Stimulated activated CD4-positive, alpha-beta T cell treated with anti-CD3 and anti-CD28 coated beads, Interleukin-1b, Interleukin-23, amount 100 ng/mL, for 48 hours (primary cell): Measurements from ENCODE around the gene MAPKAPK5.
"Not testable (repeated sequence)": the region's sequence is repeated elsewhere in the genome, so short reads cannot be mapped to it uniquely, and the experiment has no call there.

Experiments used
- DNase-seq: peaks from one replicate; pipeline ENCODE4 v3.0.0-alpha.2; 2020

MAPKAPK5 gene

DNA sequence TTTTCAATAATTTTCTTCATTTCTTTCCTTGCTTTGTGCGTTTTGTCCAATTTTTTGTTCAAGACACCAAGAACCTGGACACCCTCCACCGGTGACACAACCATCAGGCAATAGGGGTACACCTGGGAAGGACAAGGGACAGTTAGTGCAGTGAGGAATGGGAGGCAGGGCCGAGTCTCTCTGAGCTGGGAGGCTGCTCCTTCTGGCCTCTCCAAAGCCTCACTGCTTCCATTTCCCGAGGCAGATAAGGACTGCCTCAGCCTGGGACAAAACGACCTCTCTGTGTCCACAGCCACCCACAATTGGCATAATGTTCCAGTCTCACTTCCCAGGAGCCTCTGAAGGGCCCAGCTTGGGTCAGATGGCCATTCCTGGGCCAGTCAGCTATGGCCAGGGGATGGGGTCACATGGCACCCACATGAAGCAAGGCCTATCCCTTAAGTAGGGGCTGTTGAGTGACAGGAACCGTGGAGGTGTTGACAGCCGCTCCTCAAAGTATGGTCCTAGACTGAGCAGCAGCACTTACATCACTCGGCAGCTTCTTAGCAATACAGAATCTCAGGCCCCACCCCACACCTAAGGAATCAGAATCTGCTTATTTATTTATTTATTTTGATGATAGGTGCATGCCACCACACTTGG lies 13.6 kb upstream of the MAPKAPK5 start:
- no peak for DNase-seq

DNA sequence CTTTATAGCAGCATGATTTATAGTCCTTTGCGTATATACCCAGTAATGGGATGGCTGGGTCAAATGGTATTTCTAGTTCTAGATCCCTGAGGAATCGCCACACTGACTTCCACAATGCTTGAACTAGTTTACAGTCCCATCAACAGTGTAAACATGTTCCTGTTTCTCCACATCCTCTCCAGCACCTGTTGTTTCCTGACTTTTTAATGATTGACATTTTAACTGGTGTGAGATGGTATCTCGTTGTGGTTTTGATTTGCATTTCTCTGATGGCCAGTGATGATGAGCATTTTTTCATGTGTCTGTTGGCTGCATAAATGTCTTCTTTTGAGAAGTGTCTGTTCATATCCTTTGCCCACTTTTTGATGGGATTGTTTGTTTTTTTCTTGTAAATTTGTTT lies 12.4 kb upstream of the MAPKAPK5 start:
- not testable (repeated sequence) for DNase-seq

DNA sequence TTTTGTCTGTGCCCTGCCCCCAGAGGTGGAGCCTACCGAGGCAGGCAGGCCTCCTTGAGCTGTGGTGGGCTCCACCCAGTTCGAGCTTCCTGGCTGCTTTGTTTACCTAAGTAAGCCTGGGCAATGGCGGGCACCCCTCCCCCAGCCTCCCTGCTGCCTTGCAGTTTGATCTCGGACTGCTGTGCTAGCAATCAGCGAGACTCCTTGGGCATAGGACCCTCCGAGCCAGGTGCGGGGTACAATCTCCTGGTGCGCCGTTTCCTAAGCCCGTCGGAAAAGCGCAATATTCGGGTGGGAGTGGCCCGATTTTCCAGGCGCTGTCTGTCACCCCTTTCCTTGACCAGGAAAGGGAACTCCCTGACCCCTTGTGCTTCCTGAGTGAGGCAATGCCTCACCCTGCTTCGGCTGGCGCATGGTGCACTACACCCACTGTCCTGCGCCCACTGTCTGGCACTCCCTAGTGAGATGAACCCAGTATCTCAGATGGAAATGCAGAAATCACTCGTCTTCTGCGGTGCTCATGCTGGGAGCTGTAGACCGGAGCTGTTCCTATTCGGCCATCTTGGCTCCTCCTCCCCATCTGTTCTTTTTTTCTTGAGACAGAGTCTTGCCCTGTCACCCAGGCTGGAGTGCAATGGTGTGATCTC lies 7.2 kb upstream of the MAPKAPK5 start:
- not testable (repeated sequence) for DNase-seq

DNA sequence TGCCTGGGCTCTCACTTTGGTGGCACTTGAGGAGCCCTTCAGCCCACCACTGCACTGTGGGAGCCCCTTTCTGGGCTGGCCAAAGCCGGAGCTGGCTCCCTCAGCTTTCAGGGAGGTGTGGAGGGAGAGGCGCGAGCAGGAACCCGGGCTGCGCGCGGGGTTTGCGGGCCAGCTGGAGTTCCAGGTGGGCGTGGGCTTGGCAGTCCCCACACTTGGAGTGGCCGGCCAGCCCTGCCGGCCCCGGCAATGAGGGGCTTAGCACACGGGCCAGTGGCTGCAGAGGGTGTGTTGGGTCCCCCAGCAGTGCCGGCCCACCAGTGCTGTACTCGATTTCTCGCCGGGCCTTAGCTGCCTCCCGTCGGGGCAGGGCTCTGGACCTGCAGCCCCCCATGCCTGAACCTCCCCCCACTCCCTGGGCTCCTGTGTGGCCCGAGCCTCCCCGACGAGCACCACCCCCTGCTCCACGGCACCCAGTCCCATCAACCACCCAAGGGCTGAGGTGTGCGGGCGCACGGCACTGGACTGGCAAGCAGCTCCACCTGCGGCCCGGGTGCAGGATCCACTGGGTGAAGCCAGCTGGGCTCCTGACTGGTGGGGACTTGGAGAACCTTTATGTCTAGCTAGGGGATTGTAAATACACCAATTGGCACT lies 6.4 kb upstream of the MAPKAPK5 start:
- not testable (repeated sequence) for DNase-seq

DNA sequence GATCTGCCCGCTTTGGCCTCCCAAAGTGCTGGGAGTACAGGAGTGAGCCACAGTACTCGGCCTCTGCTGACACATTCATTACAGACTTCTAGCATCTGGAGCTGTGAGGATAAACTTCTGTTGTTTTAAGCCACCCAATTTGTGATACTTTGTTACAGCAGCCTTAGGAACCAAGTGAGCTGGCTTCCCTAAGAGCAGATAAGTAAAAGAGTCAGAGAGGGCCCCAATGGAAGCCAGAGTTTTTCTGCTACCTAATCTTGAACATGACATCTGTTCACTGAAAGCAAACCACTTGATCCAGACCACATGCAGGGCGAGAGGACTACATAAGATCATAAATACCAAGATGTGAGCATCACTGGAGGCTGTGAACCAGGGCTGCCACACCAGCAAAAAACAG lies 3.7 kb upstream of the MAPKAPK5 start:
- no peak for DNase-seq

DNA sequence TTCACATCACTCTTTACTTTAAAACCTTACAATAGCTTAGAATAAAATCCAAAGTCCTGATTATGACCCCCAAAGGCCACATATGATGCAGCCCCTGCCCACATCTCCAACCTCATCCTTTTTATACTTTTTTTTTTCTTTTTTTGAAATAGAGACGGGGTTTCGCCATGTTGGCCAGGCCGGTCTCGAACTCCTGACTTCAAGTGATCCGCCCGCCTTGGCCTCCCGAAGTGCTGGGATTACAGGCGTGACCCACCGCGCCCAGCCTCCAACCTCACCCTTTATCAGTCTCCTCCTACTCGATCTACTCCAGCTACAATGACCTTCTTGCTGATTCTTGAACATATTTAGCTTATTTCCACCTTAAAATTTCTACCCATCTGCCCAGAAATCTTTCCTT lies 1.2 kb upstream of the MAPKAPK5 start:
- no peak for DNase-seq

DNA sequence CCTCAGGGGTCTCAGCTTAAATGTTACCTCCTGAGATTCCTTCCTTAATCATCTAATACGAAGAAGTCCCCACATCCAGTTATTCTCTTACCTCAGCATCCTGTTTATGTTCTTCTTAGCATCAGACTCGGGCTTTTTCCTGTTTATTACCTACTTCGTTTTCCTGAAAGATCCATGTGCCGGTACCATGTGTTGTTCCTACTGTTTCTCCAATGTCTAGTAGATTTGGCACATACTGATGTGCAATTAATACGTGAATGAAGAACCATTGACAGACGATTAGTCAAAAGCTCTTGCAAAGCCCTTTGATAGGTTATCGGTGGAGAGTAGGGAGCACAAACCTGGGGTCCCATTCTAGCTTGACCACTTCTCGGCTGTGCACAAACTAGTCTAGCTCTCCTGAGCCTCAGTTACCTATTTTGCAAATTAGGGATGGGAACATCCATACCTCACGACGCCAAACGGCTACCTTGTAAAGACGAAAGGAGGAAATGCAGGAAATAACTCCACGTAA lies 735 bp upstream of the MAPKAPK5 start:
- no peak for DNase-seq

DNA sequence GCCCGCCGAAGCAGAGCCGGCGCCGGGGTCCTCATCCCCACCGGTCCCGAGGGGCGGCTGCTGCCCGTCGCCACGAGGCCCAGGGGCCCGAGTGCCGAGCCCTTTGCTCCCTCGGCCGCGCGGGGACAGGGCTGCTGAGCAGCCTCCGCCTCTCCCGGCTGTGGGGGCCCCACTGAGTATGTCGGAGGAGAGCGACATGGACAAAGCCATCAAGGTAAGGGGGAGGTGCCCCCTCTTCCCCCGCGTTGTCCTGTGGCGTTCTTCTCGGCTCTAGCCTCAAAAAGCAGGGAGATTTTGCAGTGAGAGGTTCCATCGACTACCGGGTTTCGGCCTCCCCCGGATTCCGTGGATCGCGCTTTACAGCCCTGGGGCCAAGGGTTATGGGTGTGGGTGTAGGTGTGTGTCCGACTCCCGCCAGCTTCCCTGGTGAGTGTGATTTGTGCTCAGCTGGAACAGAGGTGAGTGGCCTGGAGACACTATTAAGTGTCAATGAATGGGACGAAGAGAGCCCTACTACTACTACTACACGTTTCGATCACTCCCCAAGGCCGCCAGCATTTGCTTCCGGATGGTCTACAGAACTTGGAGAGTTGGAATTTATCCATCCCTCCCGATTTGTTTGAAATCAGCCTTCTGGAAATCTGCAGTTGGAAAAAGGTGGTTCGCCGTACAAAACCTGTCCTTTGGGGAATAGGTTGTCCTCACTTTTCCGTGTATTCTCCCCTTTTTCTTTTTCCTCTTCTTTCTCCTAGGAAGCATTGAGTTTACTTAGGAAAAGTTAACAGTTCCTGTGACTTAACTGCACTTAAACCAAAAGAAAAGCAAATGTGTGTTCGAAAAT lies 748 bp downstream of the MAPKAPK5 start:
- DNase-seq, result peak; percentile 35

DNA sequence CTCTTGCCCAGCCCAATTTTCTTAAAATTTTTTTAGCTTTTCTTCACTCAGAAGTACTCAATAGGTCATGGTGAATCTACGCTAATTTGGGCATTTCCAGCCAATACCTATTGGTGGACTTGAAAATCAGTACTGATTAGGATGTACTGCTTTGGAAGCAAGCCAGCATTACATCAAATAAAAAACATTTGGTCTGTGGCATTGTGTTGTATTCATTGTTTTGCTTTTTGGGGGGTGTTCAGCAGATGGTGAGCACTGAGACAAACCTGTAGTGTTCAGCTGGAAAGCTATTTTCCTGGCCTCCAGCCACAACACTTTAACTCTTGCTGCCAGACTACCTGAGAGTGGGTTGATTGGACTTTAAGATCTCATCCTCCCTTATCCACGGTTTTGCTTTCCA lies 4.0 kb downstream of the MAPKAPK5 start:
- no peak for DNase-seq

DNA sequence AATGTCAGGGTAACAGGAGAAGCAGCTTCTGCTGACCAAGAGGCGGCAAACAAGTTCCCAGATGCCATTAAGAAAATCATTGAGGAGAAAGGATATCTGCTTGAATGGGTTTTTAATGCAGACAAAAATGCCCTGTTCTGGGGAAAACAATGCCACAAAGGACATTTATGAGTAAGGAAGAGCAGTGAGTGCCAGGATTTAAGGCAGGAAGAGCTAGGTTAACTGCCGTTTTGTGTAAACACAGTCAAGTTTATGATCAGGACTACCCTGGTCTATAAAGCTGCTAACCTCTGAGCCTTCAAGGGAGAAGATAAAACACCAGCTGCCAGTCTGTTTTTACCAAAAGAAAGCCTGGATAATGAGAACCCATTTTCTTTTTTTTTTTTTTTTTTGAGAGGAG lies 8.5 kb downstream of the MAPKAPK5 start:
- no peak for DNase-seq

DNA sequence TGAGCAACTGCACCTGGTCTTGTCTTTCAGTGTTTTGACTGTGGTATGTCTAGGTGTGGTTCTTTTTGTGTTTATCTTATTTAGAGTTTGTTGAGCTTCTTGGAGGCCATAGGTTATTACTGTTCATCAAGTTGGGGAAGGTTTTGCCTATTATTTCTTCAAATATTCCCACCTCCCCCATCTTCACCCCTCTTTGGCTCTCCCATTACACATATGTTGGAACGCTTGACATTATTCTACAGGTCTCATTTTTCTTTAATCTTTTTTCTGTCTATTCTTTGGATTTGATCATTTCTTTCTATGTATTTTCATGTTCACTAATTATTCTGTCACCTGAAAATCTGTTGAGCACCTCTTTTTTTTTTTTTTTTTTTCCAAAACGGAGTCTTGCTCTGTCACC lies 16.2 kb downstream of the MAPKAPK5 start:
- DNase-seq, result no peak

DNA sequence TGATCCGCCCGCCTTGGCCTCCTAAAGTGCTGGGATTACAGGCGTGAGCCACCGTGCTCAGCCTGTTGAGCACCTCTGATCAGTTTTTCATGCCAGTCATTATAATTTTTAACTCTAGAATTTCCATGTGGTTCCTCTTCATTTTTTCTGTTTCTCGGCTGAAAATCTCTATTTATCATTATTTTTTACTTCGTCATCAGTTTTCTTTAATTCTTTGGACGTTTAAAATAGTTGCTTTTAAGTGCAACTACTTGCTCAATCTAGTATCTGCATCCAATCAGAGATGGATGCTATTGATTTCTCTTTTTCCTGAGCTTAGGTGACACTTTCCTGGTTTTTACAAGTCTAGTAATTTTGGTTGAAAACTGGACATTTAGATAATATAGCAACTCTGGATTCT lies 16.8 kb downstream of the MAPKAPK5 start:
- DNase-seq, result no peak

DNA sequence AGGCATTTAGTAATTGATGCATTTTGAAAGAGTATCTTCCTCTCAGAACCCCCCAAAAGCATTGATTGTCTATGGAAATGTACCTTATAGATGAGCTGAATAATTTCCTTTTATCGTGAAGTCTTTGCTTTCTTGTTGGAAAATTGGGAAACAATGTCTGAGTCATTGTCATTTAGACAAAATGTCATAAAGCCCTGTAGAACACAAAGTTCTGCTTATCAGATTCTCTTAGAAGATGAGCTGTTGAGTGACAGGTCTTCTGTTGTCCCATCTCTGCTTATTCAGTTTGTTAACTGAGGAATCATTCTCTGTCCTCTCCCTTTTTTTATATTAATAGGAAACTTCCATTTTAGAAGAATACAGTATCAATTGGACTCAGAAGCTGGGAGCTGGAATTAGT lies 22.9 kb downstream of the MAPKAPK5 start:
- no peak for DNase-seq

DNA sequence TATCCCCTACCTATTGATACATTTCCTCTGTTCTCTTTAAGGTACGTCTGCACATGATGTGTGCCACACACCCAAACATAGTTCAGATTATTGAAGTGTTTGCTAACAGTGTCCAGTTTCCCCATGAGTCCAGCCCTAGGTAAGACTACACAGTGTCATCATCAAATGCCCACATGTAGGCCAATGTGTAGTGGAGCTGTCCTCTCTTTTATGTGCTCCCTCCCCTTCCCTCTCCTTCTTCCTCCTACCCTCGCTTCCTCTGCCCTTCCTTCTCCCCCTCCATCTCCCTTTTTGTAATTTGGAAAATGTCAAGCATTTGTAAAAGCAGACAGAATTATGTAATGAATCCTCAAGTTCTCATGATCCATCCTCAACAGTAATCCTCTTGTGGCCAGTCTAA lies 25.5 kb downstream of the MAPKAPK5 start:
- DNase-seq, result no peak

DNA sequence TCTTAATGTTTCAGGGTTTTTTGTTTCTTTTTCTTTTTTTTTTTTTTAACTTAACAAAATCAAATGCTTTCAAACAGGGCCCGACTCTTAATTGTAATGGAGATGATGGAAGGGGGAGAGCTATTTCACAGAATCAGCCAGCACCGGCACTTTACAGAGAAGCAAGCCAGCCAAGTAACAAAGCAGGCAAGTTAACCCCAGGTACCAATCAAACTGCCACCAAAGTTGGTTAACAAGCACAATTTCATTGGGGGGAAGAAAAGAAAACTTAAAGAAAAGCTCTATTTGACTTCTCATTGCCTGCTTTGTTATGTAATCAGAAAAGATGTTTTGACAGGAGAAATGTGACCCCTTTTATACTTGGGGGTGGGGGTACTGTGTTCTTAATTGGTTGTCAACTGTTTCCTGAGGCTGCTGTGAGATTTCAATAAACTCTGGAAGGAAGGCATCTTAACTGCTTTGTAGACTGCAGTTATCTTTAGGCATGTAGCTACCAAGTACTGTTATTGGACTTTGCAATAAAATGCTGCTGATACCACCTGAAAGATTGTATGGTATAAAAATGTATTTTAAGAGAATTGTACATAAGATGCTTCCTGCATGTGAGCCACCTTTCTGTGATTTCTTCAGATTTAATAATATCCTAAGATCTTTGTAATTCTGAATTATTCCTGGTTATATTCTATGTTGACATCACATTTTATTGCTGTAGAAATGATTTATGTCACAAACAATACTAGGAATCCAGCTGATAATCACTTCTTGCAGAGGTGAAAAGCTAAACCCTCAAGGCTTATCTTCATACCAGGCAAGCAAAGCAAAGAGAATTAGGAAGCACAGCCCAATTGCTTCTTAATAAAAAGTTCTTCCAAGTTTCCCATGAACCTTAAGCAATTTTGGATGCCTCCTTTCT lies 26.9 kb downstream of the MAPKAPK5 start:
- no peak for DNase-seq

DNA sequence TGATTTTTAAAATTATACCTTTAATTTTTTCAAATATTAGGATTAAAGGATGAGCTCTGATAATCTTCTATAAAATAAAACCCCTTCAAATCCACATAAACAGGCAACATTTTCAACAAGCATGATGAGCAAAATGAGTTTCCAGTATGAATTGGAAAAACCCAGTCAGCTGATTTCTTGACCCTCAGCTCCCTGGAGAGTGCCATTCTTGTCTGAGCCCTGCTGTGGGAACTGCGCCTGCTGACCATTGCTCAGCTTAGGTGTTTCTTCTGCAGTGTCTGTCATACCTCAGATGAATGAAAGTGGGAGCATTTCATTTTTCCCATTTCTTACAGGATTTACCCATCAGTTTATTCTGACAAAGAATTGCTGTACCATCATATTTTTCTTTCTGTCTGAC lies 27.6 kb downstream of the MAPKAPK5 start:
- no peak for DNase-seq

DNA sequence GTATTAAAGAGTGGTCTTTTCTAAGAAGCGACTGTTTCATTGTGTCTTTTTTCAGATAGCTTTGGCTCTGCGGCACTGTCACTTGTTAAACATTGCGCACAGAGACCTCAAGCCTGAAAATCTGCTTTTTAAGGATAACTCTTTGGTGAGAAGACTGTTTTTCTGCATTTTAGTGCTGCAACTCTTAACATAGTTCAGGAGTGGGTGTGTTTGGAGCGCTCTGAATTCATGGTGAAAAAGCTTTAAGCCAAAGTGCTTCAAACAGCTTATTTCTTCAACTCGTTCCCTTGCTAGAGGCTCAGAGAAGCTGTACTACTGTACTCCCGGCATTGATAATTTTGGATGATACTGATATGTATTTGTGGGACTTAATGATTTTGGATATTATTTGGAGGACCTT lies 28.2 kb downstream of the MAPKAPK5 start:
- DNase-seq, result no peak

DNA sequence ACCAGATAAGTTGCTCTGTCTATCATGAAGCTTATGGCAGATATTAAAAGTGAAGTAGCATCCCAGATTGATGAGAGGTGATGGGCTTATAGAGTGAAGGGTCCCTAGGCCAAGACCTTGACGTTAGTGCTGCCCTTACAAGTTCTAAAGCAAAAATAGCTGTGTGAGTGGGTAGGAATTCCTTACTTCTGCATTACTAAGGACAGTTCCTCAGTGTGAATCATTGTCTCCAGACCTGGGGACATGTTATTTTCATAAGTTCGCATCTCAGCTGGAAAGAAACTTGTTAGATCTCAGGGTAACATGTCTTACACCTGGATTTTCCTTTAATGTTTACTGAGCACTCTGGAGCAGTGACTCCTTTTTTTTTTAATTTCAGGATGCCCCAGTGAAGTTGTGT lies 28.7 kb downstream of the MAPKAPK5 start:
- DNase-seq, result no peak

DNA sequence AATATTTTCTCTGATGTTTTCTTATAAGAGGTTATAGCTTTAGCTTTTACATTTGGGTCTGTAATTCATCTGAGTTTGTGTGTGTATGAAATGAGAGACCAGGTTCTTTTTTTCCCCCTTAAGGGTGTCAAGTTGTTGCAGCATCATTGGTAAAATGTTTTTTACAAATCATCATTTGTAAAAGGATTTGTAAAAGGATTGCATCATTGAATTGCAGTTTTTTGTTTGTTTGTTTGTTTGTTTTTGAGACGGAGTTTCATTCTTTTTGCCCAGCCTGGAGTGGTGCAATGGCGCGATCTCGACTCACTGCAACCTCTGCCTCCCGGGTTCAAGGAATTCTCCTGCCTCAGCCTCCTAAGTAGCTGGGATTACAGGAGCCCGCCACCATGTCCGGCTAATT lies 31.1 kb downstream of the MAPKAPK5 start:
- no peak for DNase-seq

DNA sequence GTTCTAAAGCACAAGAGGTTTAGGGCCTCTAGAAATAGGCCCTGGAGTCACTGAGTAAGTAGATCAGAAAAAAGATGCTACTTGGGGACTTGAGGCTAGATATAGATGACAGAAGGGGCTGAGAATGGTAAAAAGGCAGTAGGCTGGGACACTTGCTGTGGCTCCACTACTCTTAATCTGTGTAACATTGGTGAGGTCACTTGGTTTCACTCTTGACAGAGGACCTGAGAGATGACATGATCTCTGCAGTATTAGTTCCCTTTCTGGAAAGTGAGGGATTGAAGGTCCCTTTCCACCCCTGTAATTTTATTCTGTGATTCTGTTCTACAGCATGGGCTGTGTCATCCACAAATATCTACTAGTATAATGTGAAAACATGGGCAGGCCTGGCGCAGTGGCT lies 39.7 kb downstream of the MAPKAPK5 start:
- DNase-seq, result no peak

DNA sequence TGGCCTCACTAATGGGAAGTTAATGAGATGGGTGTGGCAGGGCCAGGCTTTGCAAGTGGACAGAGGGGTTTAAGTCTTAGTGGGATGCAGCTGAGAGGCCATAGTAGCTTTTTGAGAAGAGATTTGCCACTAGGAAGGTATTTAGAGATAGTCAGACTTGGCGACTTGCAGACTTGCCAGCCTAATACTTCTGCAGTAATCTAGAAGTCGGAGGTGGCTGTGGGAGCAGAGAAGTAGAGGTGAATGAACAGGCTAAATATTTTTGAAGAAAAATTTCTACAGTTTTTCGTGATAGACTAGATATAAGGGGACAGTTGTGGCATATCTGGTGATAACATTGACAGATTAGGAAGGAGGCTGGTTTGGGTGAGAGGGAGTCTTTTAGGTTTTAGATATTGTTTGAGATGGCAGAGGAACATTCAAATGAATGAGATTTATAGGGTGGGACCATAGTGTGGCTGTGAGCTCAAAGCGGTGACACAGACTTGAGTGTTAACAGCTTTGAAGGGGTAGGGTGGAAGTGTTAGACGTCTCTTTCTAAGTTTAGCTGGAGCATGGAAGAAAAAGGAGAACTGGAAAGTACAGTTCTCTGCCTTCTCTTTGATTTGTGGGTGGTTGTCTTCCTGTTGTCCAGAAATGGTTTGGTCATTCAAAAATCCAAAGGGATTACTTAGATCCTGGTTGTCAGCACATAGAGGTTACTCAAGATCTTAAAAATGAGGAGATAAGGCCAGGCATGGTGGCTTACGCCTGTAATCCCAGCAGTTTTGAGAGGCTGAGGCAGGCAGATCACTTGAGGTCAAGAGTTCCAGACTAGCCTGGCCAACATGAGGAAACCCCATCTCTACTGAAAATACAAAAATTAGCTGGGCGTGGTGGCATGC lies 44.9 kb downstream of the MAPKAPK5 start:
- DNase-seq, result no peak
